Trophoblast cell (in vitro differentiated cells and primary cell): ENCODE measurements around the gene CES2.
"Not testable (repeated sequence)": the region's sequence is repeated elsewhere in the genome, so short reads cannot be mapped to it uniquely, and the experiment has no call there.

Experiments
- DNase-seq, 2 donors: peaks; one replicate each; pipeline ENCODE4 v3.0.0-alpha.2; 2016
- H2AFZ ChIP-seq: 2 replicates; pipeline ENCODE4 v1.6.1; 2013; ENCODE audit warnings: low read length, moderate library complexity, mild to moderate bottlenecking; ENCODE audit not compliant: insufficient read depth, poor library complexity
- H2AK5ac ChIP-seq: 2 replicates; pipeline ENCODE4 v1.6.1; 2013; ENCODE audit warnings: mild to moderate bottlenecking, low read length
- H2BK120ac ChIP-seq: 2 replicates; pipeline ENCODE4 v1.6.1; 2013; ENCODE audit warnings: low read length, mild to moderate bottlenecking, moderate library complexity; ENCODE audit not compliant: insufficient read depth, poor library complexity
- H2BK12ac ChIP-seq: 2 replicates; pipeline ENCODE4 v1.6.1; 2013; ENCODE audit warnings: mild to moderate bottlenecking, low read length, moderate library complexity
- H2BK5ac ChIP-seq: 2 replicates; pipeline ENCODE4 v1.6.1; 2013; ENCODE audit warnings: low read length, low read depth, moderate library complexity, mild to moderate bottlenecking; ENCODE audit not compliant: poor library complexity
- H3K14ac ChIP-seq: 2 replicates; pipeline ENCODE4 v1.6.1; 2013; ENCODE audit warnings: mild to moderate bottlenecking, low read length
- H3K18ac ChIP-seq: 2 replicates; pipeline ENCODE4 v1.6.1; 2013; ENCODE audit warnings: mild to moderate bottlenecking, low read length
- H3K23ac ChIP-seq: 2 replicates; pipeline ENCODE4 v1.6.1; 2013; ENCODE audit warnings: low read length
- H3K27ac ChIP-seq: 2 replicates; pipeline ENCODE4 v1.5.1; 2013; ENCODE audit warnings: low read depth, mild to moderate bottlenecking, inconsistent platforms, low read length, moderate library complexity
- H3K27me3 ChIP-seq: 2 replicates; pipeline ENCODE4 v1.6.1; 2013; ENCODE audit warnings: inconsistent platforms, mild to moderate bottlenecking, low read length, moderate library complexity; ENCODE audit not compliant: insufficient read depth
- H3K36me3 ChIP-seq, 2 experiments: 1 replicate in 1 of 2; 2 replicates in 1 of 2; pipeline ENCODE4 v1.6.1; 2013; ENCODE audit warnings: low read length in 2 of 2, mild to moderate bottlenecking in 2 of 2, moderate library complexity in 1 of 2; ENCODE audit not compliant: insufficient read depth in 2 of 2, control insufficient read depth in 1 of 2
- H3K4ac ChIP-seq: 2 replicates; pipeline ENCODE4 v1.6.1; 2013; ENCODE audit warnings: low read depth, mild to moderate bottlenecking, low read length, moderate library complexity
- H3K4me1 ChIP-seq, 2 experiments: 1 replicate in 1 of 2; 2 replicates in 1 of 2; pipeline ENCODE4 v1.6.1; 2013; ENCODE audit warnings: low read length in 2 of 2, mild to moderate bottlenecking in 2 of 2, moderate library complexity in 1 of 2; ENCODE audit not compliant: insufficient read depth in 2 of 2, control insufficient read depth in 1 of 2
- H3K4me2 ChIP-seq: 2 replicates; pipeline ENCODE4 v1.6.1; 2013; ENCODE audit warnings: inconsistent platforms, mild to moderate bottlenecking, low read length, moderate library complexity
- H3K4me3 ChIP-seq: 2 replicates; pipeline ENCODE4 v1.5.1; 2013; ENCODE audit warnings: mild to moderate bottlenecking, low read depth, low read length, inconsistent platforms
- H3K79me1 ChIP-seq: one replicate; pipeline ENCODE4 v1.6.1; 2013; ENCODE audit warnings: low read length
- H3K79me2 ChIP-seq: 2 replicates; pipeline ENCODE4 v1.6.1; 2013; ENCODE audit warnings: low read length, mild to moderate bottlenecking; ENCODE audit not compliant: control insufficient read depth, insufficient read depth, poor library complexity
- H3K9ac ChIP-seq: 2 replicates; pipeline ENCODE4 v1.6.1; 2013; ENCODE audit warnings: mild to moderate bottlenecking, low read length
- H3K9me3 ChIP-seq: 2 replicates; pipeline ENCODE4 v1.6.1; 2013; ENCODE audit warnings: low read depth, mild to moderate bottlenecking, control low read depth, inconsistent platforms, low read length; ENCODE audit not compliant: insufficient read depth
- H4K12ac ChIP-seq: 2 replicates; pipeline ENCODE4 v1.6.1; 2013; ENCODE audit warnings: low read depth, mild to moderate bottlenecking, low read length, moderate library complexity
- H4K8ac ChIP-seq: 2 replicates; pipeline ENCODE4 v1.6.1; 2013; ENCODE audit warnings: low read depth, mild to moderate bottlenecking, low read length, moderate library complexity
- H4K91ac ChIP-seq: one replicate; pipeline ENCODE4 v1.6.1; 2013; ENCODE audit warnings: low read depth, mild to moderate bottlenecking, low read length, moderate library complexity
- WGBS: extraction: QIAGEN DNeasy Blood & Tissue Kit; methylation state at CpG from one replicate; pipeline ENCODE4 v1.1.7; 2013; ENCODE audit warnings: missing lambda C conversion rate; ENCODE audit not compliant: insufficient read length, insufficient coverage; ENCODE audit errors: extremely low coverage; 5-methylcytosine and 5-hydroxymethylcytosine counted together

CES2 gene

GRCh38 chr16:66944054-66944441 lies 8.7 kb downstream of the CES2 start:
- no peak overlapping the region for H3K4me2 ChIP-seq
- H3K9me3 ChIP-seq = peaks cover 2% of the 10 kb centered on the region
- no CpG with 5 or more reads among the region's 5 CpGs for WGBS
- H3K27ac ChIP-seq = no peak overlapping the region
- no peak overlapping the region for H3K18ac ChIP-seq
- H3K4me3 ChIP-seq = no peak overlapping the region
- H3K14ac ChIP-seq = no peak overlapping the region
- no peak overlapping the region for H4K12ac ChIP-seq
- no peak for DNase-seq
- peaks cover 42 to 44% of the 10 kb centered on the region in 2 experiments for H3K36me3 ChIP-seq
- no peak overlapping the region for H3K9ac ChIP-seq
- no peaks in the 10 kb centered on the region for H3K4me1 ChIP-seq
- H2BK5ac ChIP-seq = no peak overlapping the region
- H3K4ac ChIP-seq = no peak overlapping the region
- H4K91ac ChIP-seq = no peak overlapping the region
- H4K8ac ChIP-seq = no peak overlapping the region
- H2BK12ac ChIP-seq = no peak overlapping the region
- no peaks in the 10 kb centered on the region for H3K79me1 ChIP-seq
- H3K23ac ChIP-seq = no peak overlapping the region
- H2AFZ ChIP-seq = no peak overlapping the region
- H3K27me3 ChIP-seq = peaks cover 14% of the 10 kb centered on the region
- H3K79me2 ChIP-seq = no peaks in the 10 kb centered on the region
- no peak overlapping the region for H2BK120ac ChIP-seq
- H2AK5ac ChIP-seq = no peak overlapping the region

- not testable (repeated sequence) for H3K18ac ChIP-seq, H3K14ac ChIP-seq, H3K4me2 ChIP-seq, H4K91ac ChIP-seq, H4K12ac ChIP-seq, H3K79me2 ChIP-seq, H4K8ac ChIP-seq, H3K9me3 ChIP-seq, H3K4me3 ChIP-seq, H2AFZ ChIP-seq, H3K23ac ChIP-seq, H3K9ac ChIP-seq, H3K27ac ChIP-seq, H3K79me1 ChIP-seq, H3K4ac ChIP-seq, DNase-seq, H2AK5ac ChIP-seq, H3K4me1 ChIP-seq, H2BK12ac ChIP-seq, H2BK5ac ChIP-seq, H2BK120ac ChIP-seq
- Histone ChIP-seq H3K36me3 (peaks cover 38 to 40% of the 10 kb centered on the region in 2 experiments), H3K27me3 (peaks cover 21% of the 10 kb centered on the region)
- WGBS = no CpG with 5 or more reads among the region's 9 CpGs
Measured at GRCh38 chr16:66944971-66945370, 9.7 kb downstream of the CES2 start.

- Histone ChIP-seq H3K4me3 (no peak overlapping the region), H2AFZ (no peak overlapping the region), H3K36me3 (peaks cover 29 to 30% of the 10 kb centered on the region in 2 experiments), H3K79me1 (no peaks in the 10 kb centered on the region), H3K23ac (no peak overlapping the region), H4K8ac (no peak overlapping the region), H3K4me2 (no peak overlapping the region), H3K79me2 (no peaks in the 10 kb centered on the region), H3K9ac (no peak overlapping the region), H3K14ac (no peak overlapping the region), H3K27me3 (peaks cover 21% of the 10 kb centered on the region), H2BK12ac (no peak overlapping the region), H3K4me1 (no peaks in the 10 kb centered on the region), H2BK5ac (no peak overlapping the region), H3K27ac (no peak overlapping the region), H4K91ac (no peak overlapping the region), H3K18ac (no peak overlapping the region), H3K9me3 (peaks cover 2% of the 10 kb centered on the region), H4K12ac (no peak overlapping the region), H3K4ac (no peak overlapping the region), H2BK120ac (no peak overlapping the region), H2AK5ac (no peak overlapping the region)
- no CpG with 5 or more reads among the region's 4 CpGs for WGBS
- DNase-seq = no peak
Measured at GRCh38 chr16:66945939-66946338, 10.6 kb downstream of the CES2 start.

GRCh38 chr16:66946541-66946940 lies 11.2 kb downstream of the CES2 start:
- Histone ChIP-seq H3K4me2 (no peak overlapping the region), H3K18ac (no peak overlapping the region), H3K4ac (no peak overlapping the region), H3K14ac (no peak overlapping the region), H2BK120ac (no peak overlapping the region), H3K9ac (no peak overlapping the region), H4K91ac (no peak overlapping the region), H3K4me1 (no peaks in the 10 kb centered on the region), H4K12ac (no peak overlapping the region), H2AK5ac (no peak overlapping the region), H2BK12ac (no peak overlapping the region), H4K8ac (no peak overlapping the region), H3K79me2 (no peaks in the 10 kb centered on the region), H2BK5ac (no peak overlapping the region), H2AFZ (no peak overlapping the region), H3K27me3 (peaks cover 21% of the 10 kb centered on the region), H3K79me1 (no peaks in the 10 kb centered on the region), H3K27ac (no peak overlapping the region), H3K36me3 (peaks cover 23 to 24% of the 10 kb centered on the region in 2 experiments), H3K4me3 (no peak overlapping the region), H3K23ac (no peak overlapping the region), H3K9me3 (peaks cover 2% of the 10 kb centered on the region)
- no CpG with 5 or more reads among the region's 7 CpGs for WGBS
- no peak for DNase-seq
